ENCODE measurements around the gene LOXL1.

- TF ChIP-seq CTCF (IDR thresholded peaks at IDR 0.05) = no peak
- no peak for TF ChIP-seq POLR2A (IDR thresholded peaks at IDR 0.05)
- TF ChIP-seq POLR2AphosphoS5 (IDR thresholded peaks at IDR 0.05) = no peak
Measured at GRCh38 chr15:73984208-73984979, 58.1 kb downstream of the LOXL1 start.
